NCI-H2227 (cell line): ENCODE results near the gene INSIG2.

ENCODE experiments used
- DNase-seq: peaks from one replicate; lab custom pipeline; 2025; ENCODE audit not compliant: unreplicated experiment; lab: John Stamatoyannopoulos, UW

Gene INSIG2

GRCh38 chr2:118098307-118099030 lies 10.2 kb downstream of the INSIG2 start:
- DNase-seq: no peak

- DNase-seq: no peak
Measured at GRCh38 chr2:118102433-118103082, 14.3 kb downstream of the INSIG2 start.

GRCh38 chr2:118103951-118104940 lies 16.0 kb downstream of the INSIG2 start:
- DNase-seq: no peak

GRCh38 chr2:118105497-118105896 lies 17.2 kb downstream of the INSIG2 start:
- DNase-seq: no peak

- DNase-seq: no peak
Measured at GRCh38 chr2:118106926-118107325, 18.7 kb downstream of the INSIG2 start.

- no peak for DNase-seq
Measured at GRCh38 chr2:118110310-118110709, 22.0 kb downstream of the INSIG2 start.

GRCh38 chr2:118110991-118111390 lies 22.7 kb downstream of the INSIG2 start:
- DNase-seq: no peak

GRCh38 chr2:118112771-118113334 lies 24.6 kb downstream of the INSIG2 start:
- DNase-seq: no peak

- no peak for DNase-seq
Measured at GRCh38 chr2:118114863-118115262, 26.6 kb downstream of the INSIG2 start.

- DNase-seq: no peak
Measured at GRCh38 chr2:118115761-118116160, 27.5 kb downstream of the INSIG2 start.

- no peak for DNase-seq
Measured at GRCh38 chr2:118118479-118118878, 30.2 kb downstream of the INSIG2 start.

- no peak for DNase-seq
Measured at GRCh38 chr2:118119158-118119727, 31.0 kb downstream of the INSIG2 start.

- no peak for DNase-seq
Measured at GRCh38 chr2:118119761-118120400, 31.6 kb downstream of the INSIG2 start.

GRCh38 chr2:118120401-118120780 lies 32.1 kb downstream of the INSIG2 start:
- DNase-seq: no peak

- no peak for DNase-seq
Measured at GRCh38 chr2:118121101-118121500, 32.8 kb downstream of the INSIG2 start.

- no peak for DNase-seq
Measured at GRCh38 chr2:118121986-118122524, 33.8 kb downstream of the INSIG2 start.

- DNase-seq: no peak
Measured at GRCh38 chr2:118122594-118123281, 34.5 kb downstream of the INSIG2 start.

- DNase-seq: no peak
Measured at GRCh38 chr2:118123561-118124232, 35.4 kb downstream of the INSIG2 start.

GRCh38 chr2:118124288-118124891 lies 36.1 kb downstream of the INSIG2 start:
- no peak for DNase-seq
